ENCODE data around the gene PTMA.
"Not testable (repeated sequence)": the region's sequence is repeated elsewhere in the genome, so short reads cannot be mapped to it uniquely, and the experiment has no call there.

PTMA gene

GRCh38 chr2:231691251-231691772 is 17.0 kb upstream of the PTMA start:
- no peak for DNase-seq

- DNase-seq = no peak
Observed at GRCh38 chr2:231692847-231693246, 15.5 kb upstream of the PTMA start.

- DNase-seq = no peak
Observed at GRCh38 chr2:231693956-231694355, 14.4 kb upstream of the PTMA start.

GRCh38 chr2:231696004-231696367 is 12.3 kb upstream of the PTMA start:
- no peak for DNase-seq

GRCh38 chr2:231699006-231699405 is 9.3 kb upstream of the PTMA start:
- peak in 5 of 56 donors; percentile 6 to 38 (median 35) for DNase-seq

GRCh38 chr2:231701456-231702373 is 6.6 kb upstream of the PTMA start:
- DNase-seq = peak in 5 of 56 donors; percentile 10 to 58 (median 38)

GRCh38 chr2:231704017-231704416 is 4.3 kb upstream of the PTMA start:
- DNase-seq = no peak

- DNase-seq = peak; percentile 81 to 99 (median 96)
Observed at GRCh38 chr2:231706731-231707624, 1.3 kb upstream of the PTMA start.

- DNase-seq = peak in 9 of 56 donors; percentile 76 to 96 (median 81)
Observed at GRCh38 chr2:231707625-231707926, 749 bp upstream of the PTMA start.

- peak in 12 of 56 donors; percentile 28 to 65 (median 52) for DNase-seq
Observed at GRCh38 chr2:231708773-231709635, 679 bp downstream of the PTMA start.

- DNase-seq = peak in 16 of 56 donors; percentile 24 to 71 (median 52)
Observed at GRCh38 chr2:231709636-231709980, 1.3 kb downstream of the PTMA start.

GRCh38 chr2:231709981-231710798 is 1.9 kb downstream of the PTMA start:
- peak in 49 of 56 donors; percentile 25 to 89 (median 71) for DNase-seq

GRCh38 chr2:231710799-231711676 is 2.7 kb downstream of the PTMA start:
- peak in 10 of 56 donors; percentile 16 to 48 (median 37) for DNase-seq

GRCh38 chr2:231711677-231712450 is 3.5 kb downstream of the PTMA start:
- DNase-seq = no peak

GRCh38 chr2:231712451-231713021 is 4.2 kb downstream of the PTMA start:
- DNase-seq = not testable (repeated sequence)

GRCh38 chr2:231713406-231713729 is 5.0 kb downstream of the PTMA start:
- DNase-seq = not testable (repeated sequence)

GRCh38 chr2:231713730-231714638 is 5.7 kb downstream of the PTMA start:
- DNase-seq = peak in 52 of 56 donors; percentile 20 to 90 (median 62)

Data from amygdala (tissue), 56 donors.